Measurements from ENCODE around the gene HSP90AB1. TPM values are rescaled to one million over a fixed set of nuclear protein-coding genes. Genes with fewer than 3 reads are reported as not detected.
A peak's percentile ranks its signal among the peaks of the same experiment; 100 is the strongest.

Gene HSP90AB1
- total RNA-seq, 1 experiment from 2014 or later, result 1,986 TPM

DNA sequence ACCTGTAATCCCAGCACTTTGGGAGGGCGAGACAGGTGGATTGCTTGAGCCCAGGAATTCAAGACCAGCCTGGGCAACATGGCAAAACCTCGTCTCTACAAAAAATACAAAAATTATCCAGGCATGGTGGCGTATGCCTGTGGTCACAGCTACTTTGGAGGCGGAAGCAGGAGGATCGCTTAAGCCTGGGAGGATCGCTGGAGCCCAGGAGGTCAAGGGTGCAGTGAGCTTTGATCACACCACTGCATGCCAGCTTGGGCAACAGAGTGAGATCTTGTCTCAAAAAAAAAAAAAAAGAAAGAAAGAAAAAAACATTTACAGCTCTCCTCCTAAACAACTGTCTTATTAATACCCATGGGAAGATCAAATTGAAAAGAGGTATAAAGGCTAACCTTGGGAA, 38.9 kb upstream of the HSP90AB1 start:
- DNase-seq, result no peak
- Histone ChIP-seq H2BK5ac (ENCODE audit: insufficient read length, low read length) (no peak overlapping the region), H3K79me2 (ENCODE audit: insufficient read depth, low read length) (no peaks in the 10 kb centered on the region), H3K4me1 (ENCODE audit: insufficient read depth, low read length) (peaks cover 5% of the 10 kb centered on the region), H2AFZ (ENCODE audit: low read length) (no peak overlapping the region), H2AK5ac (ENCODE audit: insufficient read length, low read length) (no peak overlapping the region), H3K23me2 (ENCODE audit: insufficient read length, low read depth, low read length, poor library complexity, severe bottlenecking) (no peaks in the 10 kb centered on the region), H3K56ac (ENCODE audit: insufficient read length, low read depth, low read length) (no peak overlapping the region), H2BK120ac (ENCODE audit: low read depth, low read length, poor library complexity, severe bottlenecking) (no peak overlapping the region), H4K5ac (ENCODE audit: insufficient read length, low read depth, low read length) (no peak overlapping the region), H3K79me1 (ENCODE audit: insufficient read depth, low read depth, low read length, poor library complexity, severe bottlenecking) (no peaks in the 10 kb centered on the region), H3T11ph (ENCODE audit: low read length) (no peak overlapping the region), H3K4ac (ENCODE audit: low read depth, low read length) (no peak overlapping the region), H4K20me1 (ENCODE audit: control insufficient read depth, insufficient read depth, insufficient read length) (no peaks in the 10 kb centered on the region), H3K9ac (ENCODE audit: extremely low read depth, insufficient read length, low read length) (no peak overlapping the region), H2BK20ac (ENCODE audit: low read depth, low read length, poor library complexity, severe bottlenecking) (no peak overlapping the region), H3K27ac (ENCODE audit: insufficient read length, low read depth, low read length) (no peak overlapping the region), H3K27me3 (ENCODE audit: insufficient read depth, low read length) (no peaks in the 10 kb centered on the region), H4K8ac (replicated peaks; ENCODE audit: insufficient read length, low read depth, low read length) (no peak overlapping the region), H2BK12ac (ENCODE audit: insufficient read length, low read depth, low read length) (no peak overlapping the region), H3K9me3 (ENCODE audit: control insufficient read depth, low read depth, low read length) (no peaks in the 10 kb centered on the region), H3K4me2 (ENCODE audit: insufficient read depth, insufficient read length, low read length) (no peak overlapping the region), H2BK15ac (ENCODE audit: low read depth, low read length) (no peak overlapping the region), H3K18ac (ENCODE audit: insufficient read length, low read depth, low read length) (no peak overlapping the region), H3K14ac (ENCODE audit: insufficient read depth, low read length) (no peak overlapping the region), H4K91ac (ENCODE audit: insufficient read length, low read depth, low read length) (no peak overlapping the region), H3K23ac (ENCODE audit: insufficient read length, low read depth, low read length) (no peak overlapping the region)
- Mint-ChIP-seq H3K36me3 (ENCODE audit: insufficient read depth in 1 of 3, low read depth in 3 of 3) (no peaks in the 10 kb centered on the region; a peak in 1 of 7 replicates), H3K4me3 (no peak overlapping the region), H3K9me3 (no peaks in the 10 kb centered on the region), H3K27me3 (ENCODE audit: low read depth) (no peaks in the 10 kb centered on the region), H3K4me1 (peaks cover 38 to 44% of the 10 kb centered on the region in 2 experiments), H3K27ac (peak overlapping the region in 2 of 3 experiments; percentile 12 to 44; a peak in 3 of 7 replicates)
- TF ChIP-seq, protein P1, sequence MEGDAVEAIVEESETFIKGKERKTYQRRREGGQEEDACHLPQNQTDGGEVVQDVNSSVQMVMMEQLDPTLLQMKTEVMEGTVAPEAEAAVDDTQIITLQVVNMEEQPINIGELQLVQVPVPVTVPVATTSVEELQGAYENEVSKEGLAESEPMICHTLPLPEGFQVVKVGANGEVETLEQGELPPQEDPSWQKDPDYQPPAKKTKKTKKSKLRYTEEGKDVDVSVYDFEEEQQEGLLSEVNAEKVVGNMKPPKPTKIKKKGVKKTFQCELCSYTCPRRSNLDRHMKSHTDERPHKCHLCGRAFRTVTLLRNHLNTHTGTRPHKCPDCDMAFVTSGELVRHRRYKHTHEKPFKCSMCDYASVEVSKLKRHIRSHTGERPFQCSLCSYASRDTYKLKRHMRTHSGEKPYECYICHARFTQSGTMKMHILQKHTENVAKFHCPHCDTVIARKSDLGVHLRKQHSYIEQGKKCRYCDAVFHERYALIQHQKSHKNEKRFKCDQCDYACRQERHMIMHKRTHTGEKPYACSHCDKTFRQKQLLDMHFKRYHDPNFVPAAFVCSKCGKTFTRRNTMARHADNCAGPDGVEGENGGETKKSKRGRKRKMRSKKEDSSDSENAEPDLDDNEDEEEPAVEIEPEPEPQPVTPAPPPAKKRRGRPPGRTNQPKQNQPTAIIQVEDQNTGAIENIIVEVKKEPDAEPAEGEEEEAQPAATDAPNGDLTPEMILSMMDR (conservative IDR thresholded peaks at IDR 0.05), result no peak
- no CpG with 5 or more reads among the region's 6 CpGs for WGBS (ENCODE audit: extremely low coverage, insufficient read length, low lambda C conversion rate)
